ENCODE measurements around the gene ARPC5. TPM values are rescaled to one million over a fixed set of nuclear protein-coding genes. Genes with fewer than 3 reads are reported as not detected.

Gene ARPC5
- total and polyA plus RNA-seq, 10 of the 15 experiments (the other 5 are each of a cell fraction or from before 2014, with no cell fraction given) = 238 to 784 (median 309) TPM

GRCh38 chr1:183583466-183583865 is 52.1 kb downstream of the ARPC5 start (continued):
- TF ChIP-seq, protein P1, sequence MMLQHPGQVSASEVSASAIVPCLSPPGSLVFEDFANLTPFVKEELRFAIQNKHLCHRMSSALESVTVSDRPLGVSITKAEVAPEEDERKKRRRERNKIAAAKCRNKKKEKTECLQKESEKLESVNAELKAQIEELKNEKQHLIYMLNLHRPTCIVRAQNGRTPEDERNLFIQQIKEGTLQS (IDR thresholded peaks at IDR 0.05; ENCODE audit: borderline replicate concordance, extremely low read depth, low read depth, low read length) = no peak
- TF ChIP-seq TAF1 (IDR thresholded peaks at IDR 0.05; ENCODE audit: borderline replicate concordance, low read depth, low read length) (no peak), ZNF384 (IDR thresholded peaks at IDR 0.05; ENCODE audit: borderline replicate concordance, low read depth, low read length) (no peak), GATAD2B (conservative IDR thresholded peaks at IDR 0.05; ENCODE audit: low read depth) (no peak), CBFB (IDR thresholded peaks at IDR 0.05; ENCODE audit: low read depth) (no peak)

DNA sequence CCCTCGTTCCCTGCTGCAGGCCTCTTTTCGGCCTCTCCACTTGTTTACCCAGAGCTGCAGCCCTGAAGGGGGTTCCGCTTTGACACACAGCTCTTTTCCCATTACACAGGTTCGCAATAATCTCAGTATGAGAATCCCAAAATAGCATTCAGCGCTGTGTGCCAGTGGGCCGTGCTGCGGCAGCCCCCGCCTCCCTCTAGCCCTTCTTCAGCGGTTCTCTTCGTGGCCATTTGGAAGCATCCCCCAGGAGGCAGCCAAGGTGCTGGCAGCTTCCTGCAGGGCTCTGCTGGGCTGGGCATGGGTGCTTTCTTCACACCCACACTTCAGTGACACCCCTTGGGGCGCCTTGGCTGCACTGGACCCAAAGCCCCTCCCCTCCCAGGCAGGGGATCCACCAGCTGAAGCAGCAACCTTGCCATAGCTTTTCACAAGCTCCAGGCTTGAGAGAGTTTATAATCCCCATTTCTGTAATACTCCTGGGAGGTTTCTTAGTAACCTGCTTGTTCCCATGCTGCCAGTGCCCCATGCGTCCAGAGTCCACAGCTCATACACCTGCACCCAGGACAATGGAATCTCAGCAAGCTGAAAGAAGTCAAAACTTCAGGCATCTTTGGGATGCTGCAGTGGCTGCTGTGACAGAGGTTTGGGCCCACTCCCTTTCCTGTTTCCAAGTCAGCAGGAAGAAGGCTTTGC is 53.4 kb downstream of the ARPC5 start:
- Histone ChIP-seq H4K20me1 (ENCODE audit: control insufficient read depth, insufficient read depth) (no peaks in the 10 kb centered on the region), H3K79me2 (ENCODE audit: control insufficient read depth, insufficient read depth, low read length) (no peaks in the 10 kb centered on the region), H3K4me1 (ENCODE audit: control insufficient read depth, insufficient read depth, low read length) (peaks cover 7% of the 10 kb centered on the region), H3K9ac (ENCODE audit: control insufficient read depth, insufficient read depth, low read length) (no peak overlapping the region), H3K36me3 (ENCODE audit: control insufficient read depth in 2 of 2, insufficient read depth in 2 of 2, low read length in 1 of 2) (peaks cover 3 to 13% of the 10 kb centered on the region in 2 experiments; a peak in 2 of 4 replicates), H3K9me3 (replicated peaks; ENCODE audit: control insufficient read depth, insufficient read depth, low read length) (no peaks in the 10 kb centered on the region), H3K4me2 (ENCODE audit: control insufficient read depth, insufficient read depth) (no peak overlapping the region), H3K4me3 (no peak overlapping the region), H2AFZ (ENCODE audit: control insufficient read depth, low read depth, low read length) (no peak overlapping the region), H3K27ac (ENCODE audit: control insufficient read depth, insufficient read depth) (no peak overlapping the region), H3K27me3 (replicated peaks in 1 of 2; ENCODE audit: control insufficient read depth in 2 of 2, insufficient read depth in 2 of 2, low read length in 1 of 2) (no peaks in the 10 kb centered on the region)
- POLR2A ChIA-PET = interaction anchor here (0.8 to 1.4 kb wide), 3 partner anchors 12 to 16 kb away, joined by 3 read pairs; no protein-coding TSS in a partner anchor
- CTCF ChIA-PET = interaction anchor here (0.9 to 4.1 kb wide), 6 partner anchors 22 to 52 kb away, joined by 3 to 13 read pairs (median 3); no protein-coding TSS in a partner anchor
- TF ChIP-seq IKZF1 (conservative IDR thresholded peaks at IDR 0.05) (no peak), PML (IDR thresholded peaks at IDR 0.05; ENCODE audit: low read length) (no peak), ZBED1 (IDR thresholded peaks at IDR 0.05; ENCODE audit: borderline replicate concordance) (no peak), SUPT20H (IDR thresholded peaks at IDR 0.05; ENCODE audit: borderline replicate concordance, control insufficient read depth, low read depth, low read length) (no peak), TBL1XR1 (IDR thresholded peaks at IDR 0.05; ENCODE audit: low read depth, low read length) (no peak), WRNIP1 (IDR thresholded peaks at IDR 0.05; ENCODE audit: borderline replicate concordance, low read depth, low read length) (no peak), ESRRA (IDR thresholded peaks at IDR 0.05; ENCODE audit: low read length) (no peak), TCF12 (IDR thresholded peaks at IDR 0.05; ENCODE audit: low read depth, low read length) (no peak), REST (IDR thresholded peaks at IDR 0.05; ENCODE audit: low read depth, low read length) (no peak)
- TF ChIP-seq, protein P2, sequence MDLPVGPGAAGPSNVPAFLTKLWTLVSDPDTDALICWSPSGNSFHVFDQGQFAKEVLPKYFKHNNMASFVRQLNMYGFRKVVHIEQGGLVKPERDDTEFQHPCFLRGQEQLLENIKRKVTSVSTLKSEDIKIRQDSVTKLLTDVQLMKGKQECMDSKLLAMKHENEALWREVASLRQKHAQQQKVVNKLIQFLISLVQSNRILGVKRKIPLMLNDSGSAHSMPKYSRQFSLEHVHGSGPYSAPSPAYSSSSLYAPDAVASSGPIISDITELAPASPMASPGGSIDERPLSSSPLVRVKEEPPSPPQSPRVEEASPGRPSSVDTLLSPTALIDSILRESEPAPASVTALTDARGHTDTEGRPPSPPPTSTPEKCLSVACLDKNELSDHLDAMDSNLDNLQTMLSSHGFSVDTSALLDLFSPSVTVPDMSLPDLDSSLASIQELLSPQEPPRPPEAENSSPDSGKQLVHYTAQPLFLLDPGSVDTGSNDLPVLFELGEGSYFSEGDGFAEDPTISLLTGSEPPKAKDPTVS (IDR thresholded peaks at IDR 0.05; ENCODE audit: low read depth, low read length) = no peak
- BruUV-seq (replicated peaks) = no TSS peak
- in situ Hi-C loops (cut with MboI) = no loop called here
- FAIRE-seq (no peak), ATAC-seq (peak; percentile 38), DNase-seq (ENCODE audit: low read depth, low spot score) (no peak)
- intact Hi-C loops (cut with micrococcal nuclease; ENCODE audit: unreplicated experiment) = no loop called here
- RAD21 ChIA-PET (ENCODE audit: unreplicated experiment) = interaction anchor here (0.7 to 1.3 kb wide), 4 partner anchors 23 to 41 kb away, joined by 3 to 9 read pairs (median 3); no protein-coding TSS in a partner anchor
- SMC1A ChIA-PET (ENCODE audit: uncharacterized antibody, unreplicated experiment) = interaction anchor here (0.7 to 1.3 kb wide), 14 partner anchors 8 to 104 kb away, joined by 3 to 6 read pairs (median 3); no protein-coding TSS in a partner anchor
- 94% methylated on average over 11 of the region's 12 CpGs for whole genome bisulfite sequencing (ENCODE audit: insufficient coverage, insufficient replicate concordance, low lambda C conversion rate, missing lambda C conversion rate)

Data from GM12878 (cell line).